GM23338 (cell line): ENCODE results near the gene PDE10A. TPM values are rescaled to one million over a fixed set of nuclear protein-coding genes. Genes with fewer than 3 reads are reported as not detected.

Experiments
- ATAC-seq: fragments of 200-7000 bp; cut with Tn5 transposase; 3 replicates; pipeline ENCODE4 v1.9.1; 2020
- DNase-seq: peaks from one replicate; pipeline ENCODE4 v3.0.0-alpha.2; 2015; ENCODE audit warnings: low spot score
- H2AFZ ChIP-seq: fragments of 200-600 bp; sonication (generic); 2 replicates; pipeline ENCODE4 v1.8.0; 2016; ENCODE audit warnings: antibody characterized with exemption, mild to moderate bottlenecking, moderate library complexity
- H3F3A ChIP-seq: fragments of 200-600 bp; sonication (generic); replicated peaks from 2 replicates; pipeline ENCODE4 v1.8.0; 2017; ENCODE audit warnings: antibody characterized with exemption, mixed run types, low read depth
- H3K27ac ChIP-seq: fragments of 200-600 bp; sonication (generic); 2 replicates; pipeline ENCODE4 v1.6.1; 2016; ENCODE audit warnings: low read depth
- H3K27me3 ChIP-seq: fragments of 200-600 bp; sonication (generic); 2 replicates; pipeline ENCODE4 v1.8.0; 2016; ENCODE audit warnings: mild to moderate bottlenecking, mixed run types, moderate library complexity; ENCODE audit not compliant: insufficient read depth
- H3K36me3 ChIP-seq: fragments of 200-600 bp; sonication (generic); 2 replicates; pipeline ENCODE4 v1.8.0; 2016; ENCODE audit warnings: mild to moderate bottlenecking; ENCODE audit not compliant: insufficient read depth
- H3K4me1 ChIP-seq: fragments of 200-600 bp; sonication (generic); 2 replicates; pipeline ENCODE4 v1.8.0; 2016; ENCODE audit warnings: mild to moderate bottlenecking, moderate library complexity; ENCODE audit not compliant: insufficient read depth
- H3K4me2 ChIP-seq: fragments of 200-600 bp; sonication (generic); 2 replicates; pipeline ENCODE4 v1.7.1; 2017; ENCODE audit warnings: mixed run types
- H3K4me3 ChIP-seq: fragments of 200-600 bp; sonication (generic); 2 replicates; pipeline ENCODE4 v1.6.1; 2016; ENCODE audit warnings: mixed run types
- H3K79me2 ChIP-seq: fragments of 200-600 bp; sonication (generic); replicated peaks from 2 replicates; pipeline ENCODE4 v1.8.0; 2017; ENCODE audit warnings: mild to moderate bottlenecking; ENCODE audit not compliant: insufficient read depth
- H3K9me2 ChIP-seq: fragments of 200-600 bp; sonication (generic); 2 replicates; pipeline ENCODE4 v1.8.0; 2017; ENCODE audit not compliant: insufficient read depth
- H4K20me1 ChIP-seq: fragments of 200-600 bp; sonication (generic); replicated peaks from 2 replicates; pipeline ENCODE4 v1.8.0; 2017; ENCODE audit warnings: mild to moderate bottlenecking; ENCODE audit not compliant: insufficient read depth
- H3K27ac Mint-ChIP-seq: 2 replicates; pipeline ENCODE4 v1.8.0; 2020; ENCODE audit warnings: inconsistent platforms, mild to moderate bottlenecking, moderate library complexity, mixed read lengths
- H3K27me3 Mint-ChIP-seq: 3 replicates; pipeline ENCODE4 v1.8.0; 2022; ENCODE audit warnings: low read depth, mild to moderate bottlenecking, moderate library complexity, mixed read lengths, inconsistent platforms; ENCODE audit not compliant: insufficient read depth, poor library complexity
- H3K36me3 Mint-ChIP-seq: 3 replicates; pipeline ENCODE4 v1.8.0; 2021; ENCODE audit warnings: low read depth, mild to moderate bottlenecking, inconsistent platforms, moderate library complexity, mixed read lengths
- H3K4me1 Mint-ChIP-seq: 3 replicates; pipeline ENCODE4 v1.8.0; 2020; ENCODE audit warnings: mild to moderate bottlenecking, inconsistent platforms, mixed read lengths
- H3K4me3 Mint-ChIP-seq: 3 replicates; pipeline ENCODE4 v1.8.0; 2021; ENCODE audit warnings: moderate library complexity, mild to moderate bottlenecking, inconsistent platforms, mixed read lengths
- H3K9me3 Mint-ChIP-seq: 3 replicates; pipeline ENCODE4 v1.8.0; 2020; ENCODE audit warnings: moderate library complexity, mild to moderate bottlenecking, inconsistent platforms, mixed read lengths
- CREB1 ChIP-seq: fragments of 250-450 bp; sonication (Bioruptor Pico); IDR thresholded peaks from 2 replicates; pipeline ENCODE4 v1.5.0; 2020; ENCODE audit warnings: low read depth, mild to moderate bottlenecking, moderate library complexity
- CTCF ChIP-seq, 2 experiments: fragments of 200-600 bp in 1 of 2; sonication (generic) in 1 of 2; conservative IDR thresholded peaks; 2 replicates each; pipeline versions ENCODE4 v1.5.1 to v1.6.1; 2016 to 2017; ENCODE audit warnings: antibody characterized with exemption in 2 of 2, low read depth in 2 of 2, mild to moderate bottlenecking in 2 of 2, moderate library complexity in 1 of 2
- ETS1 ChIP-seq: IDR thresholded peaks from 2 replicates; pipeline ENCODE4 v1.6.1; 2016; ENCODE audit warnings: antibody characterized with exemption
- EZH2phosphoT487 ChIP-seq: fragments of 200-600 bp; sonication (generic); IDR thresholded peaks from one replicate; pipeline ENCODE4 v1.8.1; 2018; ENCODE audit warnings: antibody characterized with exemption; ENCODE audit not compliant: unreplicated experiment
- JUNB ChIP-seq: IDR thresholded peaks from one replicate; pipeline ENCODE4 v1.6.1; 2016; ENCODE audit warnings: antibody characterized with exemption; ENCODE audit not compliant: unreplicated experiment
- NANOG ChIP-seq: IDR thresholded peaks from 2 replicates; pipeline ENCODE4 v1.6.1; 2016; ENCODE audit warnings: antibody characterized with exemption, borderline replicate concordance
- POLR2AphosphoS5 ChIP-seq: IDR thresholded peaks from 2 replicates; pipeline ENCODE4 v1.6.1; 2016; ENCODE audit warnings: antibody characterized with exemption, low read depth
- STAT1 ChIP-seq: IDR thresholded peaks from one replicate; pipeline ENCODE4 v1.6.1; 2016; ENCODE audit warnings: antibody characterized with exemption; ENCODE audit not compliant: unreplicated experiment
- ZNF114 ChIP-seq: fragments of 250-450 bp; sonication (Bioruptor Pico); IDR thresholded peaks from 2 replicates; pipeline ENCODE4 v1.5.0; 2020; ENCODE audit warnings: mild to moderate bottlenecking, moderate library complexity
- ZNF462 ChIP-seq: fragments of 250-450 bp; sonication (Bioruptor Pico); IDR thresholded peaks from 2 replicates; pipeline ENCODE4 v1.5.0; 2020; ENCODE audit warnings: mild to moderate bottlenecking, moderate library complexity
- polyA plus RNA-seq: library from polyadenylated mRNA; unstranded; fragments of >200 nt; fragmentation: Nextera tagmentation; extraction: Ambion mirVana; gene quantifications from 2 replicates; pipeline ENCODE4 v1.2.1, GENCODE V29; 2016
- total RNA-seq: library from RNA; depleted of rRNA; stranded (reverse); fragments of >200 nt; shearing (Covaris generic); gene quantifications from 2 replicates; pipeline ENCODE4 v1.2.3, GENCODE V29; 2014

The PDE10A gene
- total and polyA plus RNA-seq, 2 experiments from 2014 or later: 0.50 to 3.9 TPM

- peaks cover 2% of the 10 kb centered on the region for H3K27me3 Mint-ChIP-seq
- ATAC-seq: no peak
- no peaks in the 10 kb centered on the region for H3K79me2 ChIP-seq
- no peaks in the 10 kb centered on the region for H3K27me3 ChIP-seq
- no peak for DNase-seq
- no peaks in the 10 kb centered on the region for H3K4me1 Mint-ChIP-seq
- no peaks in the 10 kb centered on the region for H3K4me1 ChIP-seq
- no peaks in the 10 kb centered on the region for H3K36me3 ChIP-seq
- H3K36me3 Mint-ChIP-seq: no peaks in the 10 kb centered on the region
- no peak overlapping the region for H3K4me2 ChIP-seq
- no peaks in the 10 kb centered on the region for H3K9me3 Mint-ChIP-seq
- H3K27ac ChIP-seq: no peak overlapping the region
- TF ChIP-seq STAT1 (no peak), ZNF462 (no peak), EZH2phosphoT487 (no peak), NANOG (no peak), ETS1 (no peak), JUNB (no peak), ZNF114 (CRISPR knock-in tag) (no peak), CTCF (conservative IDR thresholded peaks at IDR 0.05; ENCODE audit: low read depth in 2 of 2) (no peak), CREB1 (CRISPR knock-in tag) (no peak), POLR2AphosphoS5 (no peak)
- H3F3A ChIP-seq: no peaks in the 10 kb centered on the region
- H3K4me3 Mint-ChIP-seq: no peak overlapping the region
- H3K9me2 ChIP-seq: no peaks in the 10 kb centered on the region
- no peak overlapping the region for H3K4me3 ChIP-seq
- no peaks in the 10 kb centered on the region for H4K20me1 ChIP-seq
- no peak overlapping the region for H2AFZ ChIP-seq
- H3K27ac Mint-ChIP-seq: no peak overlapping the region
Observed at GRCh38 chr6:165702669-165703068, 39.6 kb upstream of the PDE10A start.
